GM21528 (cell line): ENCODE data around the gene M1AP.
"Not testable (repeated sequence)": the region's sequence is repeated elsewhere in the genome, so short reads cannot be mapped to it uniquely, and the experiment has no call there.

Experiments used
- ATAC-seq: cut with Tn5 transposase; IDR thresholded peaks from one replicate; pipeline ENCODE4 v1.9.1; 2021; ENCODE audit warnings: mild to moderate bottlenecking, moderate library complexity; ENCODE audit not compliant: unreplicated experiment, low FRiP score

M1AP gene

GRCh38 chr2:74569686-74570085 is 78.4 kb downstream of the M1AP start:
- ATAC-seq, result no peak

DNA sequence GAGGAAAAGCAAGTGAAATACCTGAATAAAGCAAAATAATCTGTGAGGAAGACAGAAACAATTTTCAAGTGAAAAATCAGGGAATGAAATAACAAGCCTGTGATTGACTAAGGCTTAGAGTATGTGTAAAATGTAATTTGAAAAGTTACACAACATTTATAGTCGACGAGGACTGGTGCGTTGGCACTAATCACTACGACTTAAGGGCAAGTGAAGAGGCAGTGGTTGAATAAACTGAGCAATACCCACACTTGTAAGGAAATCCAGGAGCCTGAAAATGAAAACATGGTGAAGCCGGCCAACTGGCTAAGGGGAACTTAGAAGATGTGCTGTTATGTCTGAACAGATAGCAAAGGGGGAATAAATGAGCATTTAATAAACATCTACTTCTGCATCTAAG is 80.2 kb downstream of the M1AP start:
- ATAC-seq, result no peak

DNA sequence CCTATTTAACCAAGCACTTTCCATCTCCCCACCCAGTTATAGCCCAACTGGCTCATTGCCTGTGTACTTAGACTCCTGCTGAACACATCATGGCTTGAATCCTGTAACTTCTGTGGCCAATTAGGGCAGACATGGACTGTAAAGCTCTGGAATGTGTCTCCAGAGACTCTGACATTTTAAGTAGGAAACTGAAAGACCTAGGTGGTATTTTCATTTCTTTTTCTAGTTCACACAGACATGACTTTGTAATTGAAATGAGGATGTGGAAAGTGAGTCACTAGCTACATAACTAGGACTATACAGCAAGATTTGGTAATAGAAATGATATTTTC is 81.4 kb downstream of the M1AP start:
- no peak for ATAC-seq

DNA sequence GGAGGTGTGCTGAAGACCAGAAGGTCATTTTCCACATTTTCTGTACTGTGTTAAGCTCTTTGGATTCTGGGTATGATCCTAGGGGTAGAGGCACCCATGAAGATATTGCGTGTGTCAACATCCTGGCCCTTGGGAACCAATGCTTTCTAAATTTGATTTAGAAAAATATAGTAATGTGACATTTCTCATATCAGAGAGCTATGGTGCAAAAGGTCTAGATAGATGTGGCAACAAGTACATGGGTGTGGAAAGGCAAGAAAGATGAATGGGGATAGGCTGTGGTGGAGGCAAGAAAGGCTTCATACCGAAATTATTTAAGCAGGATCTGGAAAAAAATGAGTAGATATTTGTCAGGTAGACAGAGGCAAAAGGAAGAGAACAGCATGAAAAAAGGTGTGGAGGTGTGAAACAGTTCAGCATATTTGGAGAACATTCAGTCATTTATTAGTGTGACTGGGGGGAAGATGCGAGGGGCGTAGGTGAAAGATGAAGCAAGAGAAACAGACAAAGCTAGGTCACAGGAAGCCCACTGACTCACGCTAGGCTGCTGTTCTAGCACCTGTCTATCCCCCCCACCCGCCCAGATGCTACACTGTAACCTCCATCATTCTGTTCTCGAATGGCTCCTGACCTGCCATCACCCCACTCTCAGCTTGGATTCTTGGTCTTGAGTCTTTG is 81.9 kb downstream of the M1AP start:
- ATAC-seq, result no peak

DNA sequence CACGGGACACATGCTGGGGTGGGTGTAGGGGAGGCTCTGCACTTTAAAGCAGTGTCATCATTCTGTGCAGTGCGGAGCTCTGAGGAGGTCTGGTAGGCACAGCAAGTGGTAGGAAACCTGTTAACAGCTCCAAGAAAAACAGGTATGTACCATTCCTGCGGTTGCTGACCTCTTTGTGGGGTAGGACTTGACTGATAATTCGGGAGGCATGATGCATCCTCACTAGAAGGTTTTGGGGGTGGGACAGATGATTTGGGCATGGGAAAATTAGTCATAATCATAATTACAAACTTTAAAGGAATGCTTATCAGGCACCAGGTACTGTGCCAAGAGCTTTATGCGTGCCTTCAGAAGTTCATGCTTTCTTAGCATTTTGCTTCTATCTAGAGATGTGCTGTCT is 83.9 kb downstream of the M1AP start:
- no peak for ATAC-seq

DNA sequence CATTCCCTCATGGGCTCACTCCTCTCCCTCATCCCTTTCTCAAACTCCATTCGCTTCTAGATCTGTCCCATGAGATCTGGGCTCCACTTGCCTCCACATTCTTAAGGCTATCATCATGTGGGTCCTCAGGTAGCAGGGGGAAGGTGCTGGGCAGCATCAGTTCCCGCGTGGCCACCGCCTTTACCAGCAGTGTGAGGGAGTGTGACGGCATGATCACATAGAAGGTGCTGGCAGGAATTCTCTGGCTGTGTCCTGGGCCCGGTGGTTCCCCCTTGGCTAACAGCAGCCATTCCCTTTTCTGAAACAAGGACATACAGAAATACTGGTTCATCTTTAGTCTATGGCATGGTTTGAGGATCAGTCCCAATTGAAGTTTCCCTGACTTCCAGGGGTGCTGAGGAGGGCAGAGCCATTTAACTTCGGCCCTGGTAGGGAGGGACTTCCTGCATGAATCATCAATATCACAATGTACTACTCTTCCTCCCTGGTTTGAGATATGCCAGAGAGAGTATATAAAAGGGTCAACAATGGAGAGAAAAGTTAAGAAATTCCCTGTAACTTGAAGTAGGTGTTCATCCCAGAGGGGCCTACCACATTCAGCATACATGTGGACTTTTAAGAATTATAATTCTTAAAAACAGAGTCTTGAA is 85.9 kb downstream of the M1AP start:
- ATAC-seq, result no peak

GRCh38 chr2:74561022-74561421 is 87.1 kb downstream of the M1AP start:
- ATAC-seq, result not testable (repeated sequence)

- ATAC-seq, result no peak
Observed at GRCh38 chr2:74560591-74560990, 87.5 kb downstream of the M1AP start.

GRCh38 chr2:74559912-74560311 is 88.2 kb downstream of the M1AP start:
- no peak for ATAC-seq

- no peak for ATAC-seq
Observed at GRCh38 chr2:74558284-74559230, 89.6 kb downstream of the M1AP start.

- no peak for ATAC-seq
Observed at GRCh38 chr2:74556831-74557370, 91.2 kb downstream of the M1AP start.

DNA sequence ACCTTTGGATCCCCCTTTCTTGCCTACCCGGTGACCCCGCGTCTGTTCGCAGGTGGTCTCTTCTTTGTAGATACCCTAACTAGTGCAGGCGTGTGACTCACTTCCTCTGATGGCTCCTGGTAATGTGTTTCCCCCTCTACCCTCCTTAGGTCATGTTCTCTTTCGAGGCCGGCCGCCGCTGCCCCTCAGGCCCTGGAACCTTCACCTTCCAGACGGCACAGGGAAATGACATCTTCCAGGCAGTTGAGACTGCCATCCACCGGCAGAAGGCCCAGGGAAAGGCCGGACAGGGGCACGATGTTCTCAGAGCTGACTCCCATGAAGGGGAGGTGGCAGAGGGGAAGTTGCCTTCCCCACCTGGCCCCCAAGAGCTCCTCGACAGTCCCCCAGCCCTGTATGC is 92.0 kb downstream of the M1AP start:
- ATAC-seq, result no peak

DNA sequence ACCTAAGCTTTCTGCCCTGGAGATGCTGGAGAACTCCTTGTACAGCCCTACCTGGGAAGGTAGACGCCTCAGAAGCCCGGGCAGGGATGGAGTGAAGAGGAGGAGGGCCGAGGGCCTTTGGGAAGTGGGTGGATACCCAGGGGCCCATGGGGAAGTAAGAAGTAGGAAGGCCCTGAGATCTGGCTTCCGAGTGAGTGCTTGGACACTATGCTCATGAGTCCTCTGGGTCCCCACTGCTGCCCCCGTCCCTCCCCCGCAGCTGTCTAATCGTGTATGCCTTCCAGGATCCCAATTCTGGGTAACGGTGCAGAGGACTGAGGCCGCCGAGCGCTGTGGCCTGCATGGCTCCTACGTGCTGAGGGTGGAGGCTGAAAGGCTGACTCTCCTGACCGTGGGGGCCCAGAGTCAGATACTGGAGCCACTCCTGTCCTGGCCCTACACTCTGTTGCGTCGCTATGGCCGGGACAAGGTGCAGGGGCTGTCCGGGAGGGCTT is 92.5 kb downstream of the M1AP start:
- ATAC-seq, result no peak

- ATAC-seq, result peak; percentile 48
Observed at GRCh38 chr2:74554820-74555531, 93.2 kb downstream of the M1AP start.

DNA sequence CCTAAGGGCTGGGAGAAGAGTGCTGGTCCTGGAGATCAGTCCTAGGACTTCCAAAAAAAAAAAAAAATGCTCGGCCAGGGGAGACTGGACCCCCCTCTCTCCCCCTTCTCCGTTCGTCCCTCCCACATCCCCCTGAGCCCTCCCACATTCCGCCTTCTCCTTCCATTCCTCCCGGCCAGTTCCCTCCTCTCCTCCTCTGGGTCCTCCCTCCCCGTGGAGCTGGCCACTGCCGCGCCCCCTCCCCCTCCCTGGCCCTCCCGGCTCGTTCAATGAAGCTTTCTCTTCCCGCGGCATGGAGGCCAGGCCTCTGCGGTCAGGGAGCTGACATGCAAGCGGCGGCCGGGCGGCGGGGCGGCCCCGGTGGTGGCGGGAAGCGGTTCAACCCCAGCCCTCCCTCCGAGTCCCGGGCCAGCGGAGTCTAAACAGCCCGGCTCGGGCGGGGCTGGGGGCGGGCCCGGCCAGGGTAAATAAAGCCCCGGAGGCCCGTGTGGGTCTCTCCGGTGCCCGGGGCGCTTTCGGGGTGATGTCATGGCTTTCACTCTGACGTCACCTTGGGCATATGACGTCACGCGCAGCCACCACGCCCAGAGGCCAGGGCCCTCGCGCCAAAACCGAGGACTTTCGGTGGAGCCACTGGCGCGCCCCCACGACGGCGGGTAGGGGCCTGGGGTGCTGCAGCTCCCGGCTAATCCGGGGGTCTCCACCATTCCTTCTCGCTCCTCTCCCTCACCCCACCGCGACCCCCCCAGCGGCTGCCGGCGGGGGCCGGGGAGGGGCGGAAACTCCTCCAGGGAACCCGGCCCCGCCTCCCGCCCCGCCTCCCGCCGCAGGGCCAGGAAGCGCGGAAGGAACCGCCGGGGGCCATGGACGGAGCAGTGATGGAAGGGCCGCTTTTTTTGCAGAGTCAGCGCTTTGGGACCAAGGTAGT is 94.0 kb downstream of the M1AP start, which contains the start of the genes DOK1 and LOXL3:
Gene DOK1, plus strand, starts transcription at position 829 of the 928 bp plus-strand sequence. Its CDS starts 35 bp downstream, at position 864.
Gene LOXL3, minus strand, starts transcription at position 51 of the 928 bp plus-strand sequence. CDS start 1,308 bp downstream, outside the sequence.
- peak; percentile 54 for ATAC-seq

GRCh38 chr2:74552914-74553811 is 95.0 kb downstream of the M1AP start:
- no peak for ATAC-seq

DNA sequence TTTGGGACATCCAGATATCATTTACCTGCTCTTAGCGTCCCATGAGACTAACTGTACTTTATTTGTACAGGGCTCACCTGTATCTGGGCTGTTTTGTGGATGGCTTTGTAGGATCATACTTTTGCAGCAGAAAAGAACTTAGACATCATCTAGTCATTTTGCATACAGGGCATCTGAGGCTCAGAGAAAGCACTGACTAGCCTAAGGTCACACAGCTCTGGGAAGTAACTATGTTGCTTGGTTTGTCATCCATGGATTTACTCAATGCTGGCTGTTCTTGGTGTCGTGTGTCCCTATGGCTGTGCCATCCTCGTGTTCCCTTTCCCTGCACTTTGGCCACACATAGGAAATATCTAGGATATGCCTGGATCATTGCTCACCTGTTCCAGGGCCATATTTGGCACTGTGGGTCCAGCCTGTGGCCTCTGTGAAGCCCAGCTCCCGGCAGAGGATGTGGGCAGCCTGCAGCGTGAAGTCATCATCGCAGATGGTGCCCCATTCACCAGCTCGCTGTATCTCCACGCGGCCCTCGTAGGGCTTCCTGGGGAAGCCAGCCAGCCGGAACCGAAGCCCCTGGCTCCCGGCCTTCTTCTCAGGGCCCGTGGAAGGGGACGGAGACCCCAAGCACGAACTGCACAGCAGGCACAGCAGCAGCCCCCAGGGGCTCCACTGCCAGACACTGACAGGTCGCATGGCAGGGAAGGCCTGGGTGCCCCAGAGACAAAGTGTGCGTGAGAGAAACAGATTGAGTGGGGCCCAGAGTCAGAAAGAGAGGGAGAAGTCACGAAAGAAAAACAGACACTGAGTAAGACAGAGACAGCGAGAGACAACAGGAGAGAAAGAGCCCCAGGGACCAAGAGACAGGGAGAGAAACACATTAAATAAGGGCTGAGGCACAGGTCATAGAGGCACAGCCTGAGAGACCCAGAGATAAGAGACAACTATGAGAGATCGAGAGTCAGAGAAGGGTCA is 95.9 kb downstream of the M1AP start:
- no peak for ATAC-seq
